ENCODE measurements around the gene LRP5. TPM values are rescaled to one million over a fixed set of nuclear protein-coding genes. Genes with fewer than 3 reads are reported as not detected.

The LRP5 gene
- total and polyA plus RNA-seq, 9 of the 15 experiments (the other 6 are each of a cell fraction or from before 2014, with no cell fraction given), result 0.48 to 44.2 (median 13.5) TPM

DNA sequence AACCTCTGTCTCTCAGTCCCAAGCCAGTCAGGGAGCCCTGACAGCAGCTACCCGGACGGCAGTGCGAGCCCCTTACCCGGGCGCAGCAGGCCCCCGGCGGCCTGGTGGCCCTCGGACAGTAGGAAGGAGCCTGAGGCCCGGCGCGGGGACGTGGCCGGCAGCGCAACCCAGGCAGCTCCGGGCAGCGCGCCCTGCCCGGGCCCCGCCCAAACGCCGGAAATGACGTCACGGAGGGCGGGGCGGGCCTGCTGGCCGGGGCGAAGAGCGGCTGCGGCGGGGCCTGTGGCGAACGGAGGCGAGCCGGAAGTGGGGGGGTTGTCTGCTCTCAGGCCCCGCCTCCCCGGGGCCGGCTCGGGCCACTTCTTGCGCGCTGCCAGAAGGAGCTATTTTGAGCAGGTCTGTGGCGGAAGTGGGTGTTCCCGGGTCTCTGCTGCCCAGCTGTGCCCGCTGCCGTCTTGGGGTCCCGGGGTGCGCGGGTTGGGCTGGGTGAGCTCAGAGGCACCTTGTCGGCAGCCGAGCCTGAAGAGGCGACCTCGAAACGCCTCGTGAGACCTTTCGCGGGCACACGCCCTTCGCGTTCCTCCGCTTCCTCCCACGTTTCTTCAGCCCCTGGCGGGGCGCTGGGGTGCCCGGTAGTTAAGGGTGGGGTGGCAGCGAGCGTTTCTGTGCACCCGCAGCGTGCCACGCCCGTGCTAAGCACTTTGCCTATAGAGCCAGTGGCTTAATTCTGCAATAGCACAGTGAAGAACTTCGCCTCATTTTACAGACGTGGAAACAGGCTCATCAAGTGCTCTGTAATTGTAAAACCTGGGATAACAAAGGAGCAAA, 40.4 kb upstream of the LRP5 start, which contains the start of gene C11orf24 (continued):
- TF ChIP-seq, protein P1, sequence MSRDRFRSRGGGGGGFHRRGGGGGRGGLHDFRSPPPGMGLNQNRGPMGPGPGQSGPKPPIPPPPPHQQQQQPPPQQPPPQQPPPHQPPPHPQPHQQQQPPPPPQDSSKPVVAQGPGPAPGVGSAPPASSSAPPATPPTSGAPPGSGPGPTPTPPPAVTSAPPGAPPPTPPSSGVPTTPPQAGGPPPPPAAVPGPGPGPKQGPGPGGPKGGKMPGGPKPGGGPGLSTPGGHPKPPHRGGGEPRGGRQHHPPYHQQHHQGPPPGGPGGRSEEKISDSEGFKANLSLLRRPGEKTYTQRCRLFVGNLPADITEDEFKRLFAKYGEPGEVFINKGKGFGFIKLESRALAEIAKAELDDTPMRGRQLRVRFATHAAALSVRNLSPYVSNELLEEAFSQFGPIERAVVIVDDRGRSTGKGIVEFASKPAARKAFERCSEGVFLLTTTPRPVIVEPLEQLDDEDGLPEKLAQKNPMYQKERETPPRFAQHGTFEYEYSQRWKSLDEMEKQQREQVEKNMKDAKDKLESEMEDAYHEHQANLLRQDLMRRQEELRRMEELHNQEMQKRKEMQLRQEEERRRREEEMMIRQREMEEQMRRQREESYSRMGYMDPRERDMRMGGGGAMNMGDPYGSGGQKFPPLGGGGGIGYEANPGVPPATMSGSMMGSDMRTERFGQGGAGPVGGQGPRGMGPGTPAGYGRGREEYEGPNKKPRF (IDR thresholded peaks at IDR 0.05; ENCODE audit: low read depth, low read length), result no peak
- TF ChIP-seq ZZZ3 (IDR thresholded peaks at IDR 0.05) (no peak), ZNF146 (CRISPR knock-in tag; IDR thresholded peaks at IDR 0.05; ENCODE audit: unreplicated experiment) (no peak), BCOR (IDR thresholded peaks at IDR 0.05) (no peak), SNIP1 (IDR thresholded peaks at IDR 0.05; ENCODE audit: low read depth) (no peak), BDP1 (IDR thresholded peaks at IDR 0.05; ENCODE audit: insufficient read depth, insufficient read length) (no peak), SMC3 (conservative IDR thresholded peaks at IDR 0.05; ENCODE audit: insufficient read depth, low read depth, low read length) (no peak), HEY1 (CRISPR knock-in tag; IDR thresholded peaks at IDR 0.05; ENCODE audit: borderline replicate concordance) (no peak), NUFIP1 (IDR thresholded peaks at IDR 0.05; ENCODE audit: partially characterized antibody) (no peak), CAMTA2 (CRISPR knock-in tag; conservative IDR thresholded peaks at IDR 0.05) (no peak; the same call in 1 of the 2 replicates), SAP30 (IDR thresholded peaks at IDR 0.05; ENCODE audit: borderline replicate concordance, insufficient read depth, low read depth, low read length, poor library complexity, severe bottlenecking) (peak; percentile 23), ZNF274 (IDR thresholded peaks at IDR 0.05; ENCODE audit: borderline replicate concordance, low read depth, low read length) (no peak), NFXL1 (CRISPR knock-in tag; IDR thresholded peaks at IDR 0.05) (no peak), ZNF668 (CRISPR knock-in tag; IDR thresholded peaks at IDR 0.05) (no peak), ZNF165 (CRISPR knock-in tag; IDR thresholded peaks at IDR 0.05; ENCODE audit: borderline replicate concordance) (no peak), ETV5 (CRISPR knock-in tag; IDR thresholded peaks at IDR 0.05; ENCODE audit: low read depth) (peak; percentile 97), U2AF2 (optimal IDR thresholded peaks at IDR 0.05; ENCODE audit: low read depth, low read length) (no peak), RBM39 (optimal IDR thresholded peaks at IDR 0.05; ENCODE audit: low read depth, low read length) (no peak), TCF7 (IDR thresholded peaks at IDR 0.05; ENCODE audit: borderline replicate concordance) (0 out of 2 replicates have a peak, but pooled peaks have one; percentile 23), FIP1L1 (IDR thresholded peaks at IDR 0.05; ENCODE audit: low read depth, low read length, poor library complexity, severe bottlenecking) (peak; percentile 79)
- TF ChIP-seq, protein P2, sequence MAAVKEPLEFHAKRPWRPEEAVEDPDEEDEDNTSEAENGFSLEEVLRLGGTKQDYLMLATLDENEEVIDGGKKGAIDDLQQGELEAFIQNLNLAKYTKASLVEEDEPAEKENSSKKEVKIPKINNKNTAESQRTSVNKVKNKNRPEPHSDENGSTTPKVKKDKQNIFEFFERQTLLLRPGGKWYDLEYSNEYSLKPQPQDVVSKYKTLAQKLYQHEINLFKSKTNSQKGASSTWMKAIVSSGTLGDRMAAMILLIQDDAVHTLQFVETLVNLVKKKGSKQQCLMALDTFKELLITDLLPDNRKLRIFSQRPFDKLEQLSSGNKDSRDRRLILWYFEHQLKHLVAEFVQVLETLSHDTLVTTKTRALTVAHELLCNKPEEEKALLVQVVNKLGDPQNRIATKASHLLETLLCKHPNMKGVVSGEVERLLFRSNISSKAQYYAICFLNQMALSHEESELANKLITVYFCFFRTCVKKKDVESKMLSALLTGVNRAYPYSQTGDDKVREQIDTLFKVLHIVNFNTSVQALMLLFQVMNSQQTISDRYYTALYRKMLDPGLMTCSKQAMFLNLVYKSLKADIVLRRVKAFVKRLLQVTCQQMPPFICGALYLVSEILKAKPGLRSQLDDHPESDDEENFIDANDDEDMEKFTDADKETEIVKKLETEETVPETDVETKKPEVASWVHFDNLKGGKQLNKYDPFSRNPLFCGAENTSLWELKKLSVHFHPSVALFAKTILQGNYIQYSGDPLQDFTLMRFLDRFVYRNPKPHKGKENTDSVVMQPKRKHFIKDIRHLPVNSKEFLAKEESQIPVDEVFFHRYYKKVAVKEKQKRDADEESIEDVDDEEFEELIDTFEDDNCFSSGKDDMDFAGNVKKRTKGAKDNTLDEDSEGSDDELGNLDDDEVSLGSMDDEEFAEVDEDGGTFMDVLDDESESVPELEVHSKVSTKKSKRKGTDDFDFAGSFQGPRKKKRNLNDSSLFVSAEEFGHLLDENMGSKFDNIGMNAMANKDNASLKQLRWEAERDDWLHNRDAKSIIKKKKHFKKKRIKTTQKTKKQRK (IDR thresholded peaks at IDR 0.05; ENCODE audit: borderline replicate concordance, low read depth, low read length), result no peak

Measured in K562 (cell line).